Activated CD4-positive, alpha-beta T cell treated with anti-CD3 and anti-CD28 coated beads, Interleukin-2, amount 50 U/mL, for 4 hours (primary cell): Measurements from ENCODE around the gene DGUOK.
A peak's percentile ranks its signal among the peaks of the same experiment; 100 is the strongest.

Source experiments
- DNase-seq, 2 experiments: peaks; one replicate each; pipeline ENCODE4 v3.0.0-alpha.2; 2020

The DGUOK gene

GRCh38 chr2:73952499-73953446 lies 26.1 kb downstream of the DGUOK start:
- DNase-seq: no peak

- no peak for DNase-seq
Observed at GRCh38 chr2:73956218-73956865, 29.7 kb downstream of the DGUOK start.

GRCh38 chr2:73961274-73961673 lies 34.6 kb downstream of the DGUOK start:
- DNase-seq: no peak

GRCh38 chr2:73961823-73962615 lies 35.3 kb downstream of the DGUOK start:
- no peak for DNase-seq

- DNase-seq: no peak
Observed at GRCh38 chr2:73962798-73963197, 36.1 kb downstream of the DGUOK start.

GRCh38 chr2:73963385-73964120 lies 36.9 kb downstream of the DGUOK start:
- no peak for DNase-seq

GRCh38 chr2:73964223-73964622 lies 37.5 kb downstream of the DGUOK start:
- no peak for DNase-seq

- no peak for DNase-seq
Observed at GRCh38 chr2:73965053-73965452, 38.4 kb downstream of the DGUOK start.

- DNase-seq: no peak
Observed at GRCh38 chr2:73968357-73968937, 41.8 kb downstream of the DGUOK start.

- no peak for DNase-seq
Observed at GRCh38 chr2:73969356-73969755, 42.7 kb downstream of the DGUOK start.

- DNase-seq: no peak
Observed at GRCh38 chr2:73970141-73970803, 43.6 kb downstream of the DGUOK start.

GRCh38 chr2:73970850-73971471 lies 44.3 kb downstream of the DGUOK start:
- DNase-seq: no peak

GRCh38 chr2:73971722-73972121 lies 45.0 kb downstream of the DGUOK start:
- DNase-seq: no peak

GRCh38 chr2:73972846-73973245 lies 46.2 kb downstream of the DGUOK start:
- DNase-seq: no peak

- DNase-seq: no peak
Observed at GRCh38 chr2:73975731-73976130, 49.1 kb downstream of the DGUOK start.

GRCh38 chr2:73976803-73977202 lies 50.1 kb downstream of the DGUOK start:
- DNase-seq: no peak

- DNase-seq: no peak
Observed at GRCh38 chr2:73977466-73977865, 50.8 kb downstream of the DGUOK start.

- DNase-seq: peak; percentile 64 to 77
Observed at GRCh38 chr2:73979021-73979420, 52.3 kb downstream of the DGUOK start.

- no peak for DNase-seq
Observed at GRCh38 chr2:73979686-73980085, 53.0 kb downstream of the DGUOK start.

GRCh38 chr2:73980566-73980965 lies 53.9 kb downstream of the DGUOK start:
- no peak for DNase-seq
